Neural crest cell (in vitro differentiated cells): ENCODE data around the gene SLC16A12. TPM values are rescaled to one million over a fixed set of nuclear protein-coding genes. Genes with fewer than 3 reads are reported as not detected.

Experiments
- DNase-seq: peaks from one replicate; pipeline ENCODE4 v3.0.0; 2021; ENCODE audit warnings: low read depth, mixed read lengths, low spot score
- H3K27ac Mint-ChIP-seq: one replicate; pipeline ENCODE4 v1.8.0; 2021; ENCODE audit warnings: mild to moderate bottlenecking, mixed read lengths; ENCODE audit not compliant: unreplicated experiment
- H3K27me3 Mint-ChIP-seq: 2 replicates; pipeline ENCODE4 v1.8.0; 2021; ENCODE audit warnings: low read depth, mild to moderate bottlenecking, mixed read lengths
- H3K36me3 Mint-ChIP-seq: 2 replicates; pipeline ENCODE4 v1.8.0; 2021; ENCODE audit warnings: low read depth, mild to moderate bottlenecking, mixed read lengths
- H3K4me1 Mint-ChIP-seq: 2 replicates; pipeline ENCODE4 v1.8.0; 2021; ENCODE audit warnings: mixed read lengths
- H3K4me3 Mint-ChIP-seq: one replicate; pipeline ENCODE4 v1.8.0; 2021; ENCODE audit warnings: mild to moderate bottlenecking, mixed read lengths
- H3K9me3 Mint-ChIP-seq: 2 replicates; pipeline ENCODE4 v1.8.0; 2021; ENCODE audit warnings: mixed read lengths
- CTCF ChIP-seq: fragments of 200-600 bp; sonication (generic); conservative IDR thresholded peaks from 2 replicates; pipeline ENCODE4 v1.5.0; 2021; ENCODE audit warnings: antibody characterized with exemption, mild to moderate bottlenecking
- total RNA-seq: library from RNA; stranded (reverse); gene quantifications from 2 replicates; pipeline ENCODE4 v1.2.1, GENCODE V29; 2021

SLC16A12 gene
- total RNA-seq, 1 donor from 2014 or later: not detected

GRCh38 chr10:89525556-89525955, 9.8 kb downstream of the SLC16A12 start:
- no peaks in the 10 kb centered on the region for H3K36me3 Mint-ChIP-seq
- DNase-seq: no peak
- peaks cover 11% of the 10 kb centered on the region for H3K27me3 Mint-ChIP-seq
- no peak overlapping the region for H3K27ac Mint-ChIP-seq
- no peaks in the 10 kb centered on the region for H3K4me1 Mint-ChIP-seq
- no peak overlapping the region for H3K4me3 Mint-ChIP-seq
- no peaks in the 10 kb centered on the region for H3K9me3 Mint-ChIP-seq
- TF ChIP-seq CTCF: no peak

GRCh38 chr10:89524279-89524678, 11.1 kb downstream of the SLC16A12 start:
- Mint-ChIP-seq H3K36me3 (no peaks in the 10 kb centered on the region), H3K4me3 (no peak overlapping the region), H3K4me1 (no peaks in the 10 kb centered on the region), H3K9me3 (no peaks in the 10 kb centered on the region), H3K27ac (no peak overlapping the region), H3K27me3 (peaks cover 7% of the 10 kb centered on the region)
- DNase-seq: no peak
- no peak for TF ChIP-seq CTCF

GRCh38 chr10:89523274-89523673, 12.1 kb downstream of the SLC16A12 start:
- Mint-ChIP-seq H3K4me1 (no peaks in the 10 kb centered on the region), H3K27ac (no peak overlapping the region), H3K27me3 (peaks cover 2% of the 10 kb centered on the region), H3K36me3 (no peaks in the 10 kb centered on the region), H3K4me3 (no peak overlapping the region), H3K9me3 (no peaks in the 10 kb centered on the region)
- no peak for DNase-seq
- TF ChIP-seq CTCF: no peak

GRCh38 chr10:89522463-89522862, 12.9 kb downstream of the SLC16A12 start:
- Mint-ChIP-seq H3K27me3 (peaks cover 2% of the 10 kb centered on the region), H3K4me1 (no peaks in the 10 kb centered on the region), H3K4me3 (no peak overlapping the region), H3K9me3 (no peaks in the 10 kb centered on the region), H3K36me3 (no peaks in the 10 kb centered on the region), H3K27ac (no peak overlapping the region)
- DNase-seq: no peak
- TF ChIP-seq CTCF: no peak

GRCh38 chr10:89521368-89521767, 14.0 kb downstream of the SLC16A12 start:
- Mint-ChIP-seq H3K27me3 (peaks cover 2% of the 10 kb centered on the region), H3K36me3 (no peaks in the 10 kb centered on the region), H3K4me1 (no peaks in the 10 kb centered on the region), H3K27ac (no peak overlapping the region), H3K4me3 (no peak overlapping the region), H3K9me3 (no peaks in the 10 kb centered on the region)
- no peak for DNase-seq
- no peak for TF ChIP-seq CTCF

GRCh38 chr10:89520706-89521105, 14.7 kb downstream of the SLC16A12 start:
- Mint-ChIP-seq H3K27ac (no peak overlapping the region), H3K9me3 (no peaks in the 10 kb centered on the region), H3K4me1 (no peaks in the 10 kb centered on the region), H3K27me3 (peaks cover 2% of the 10 kb centered on the region), H3K36me3 (no peaks in the 10 kb centered on the region), H3K4me3 (no peak overlapping the region)
- TF ChIP-seq CTCF: no peak
- no peak for DNase-seq
